OCI-LY3 (cell line): ENCODE measurements around the gene ASTN2.

ENCODE experiments used
- H2AFZ ChIP-seq: fragments of 200-600, 300-600 bp; shearing (Covaris generic); 2 replicates; pipeline ENCODE4 v1.6.0; 2014; ENCODE audit warnings: antibody characterized with exemption, low read depth, low read length
- H3K27ac ChIP-seq: fragments of 200-600, 300-600 bp; sonication (generic); 2 replicates; pipeline ENCODE4 v1.5.1; 2014; ENCODE audit warnings: mild to moderate bottlenecking, low read length, moderate library complexity, mixed read lengths
- H3K27me3 ChIP-seq: fragments of 200-600, 300-600 bp; sonication (generic); 2 replicates; pipeline ENCODE4 v1.6.1; 2014; ENCODE audit warnings: low read depth, low read length, mixed read lengths
- H3K36me3 ChIP-seq: fragments of 200-600, 300-600 bp; sonication (generic); replicated peaks from 2 replicates; pipeline ENCODE3; 2014; ENCODE audit warnings: low read depth, low read length, mixed read lengths
- H3K4me1 ChIP-seq: fragments of 300-600, 200-600 bp; sonication (generic); 2 replicates; pipeline ENCODE4 v1.6.1; 2014; ENCODE audit warnings: low read length, mixed read lengths
- H3K4me2 ChIP-seq: fragments of 200-600, 300-600 bp; sonication (generic); 2 replicates; pipeline ENCODE4 v1.6.1; 2014; ENCODE audit warnings: low read length, mixed read lengths
- H3K4me3 ChIP-seq: fragments of 300-600, 200-600 bp; sonication (generic); 2 replicates; pipeline ENCODE4 v1.5.1; 2014; ENCODE audit warnings: antibody characterized with exemption, mild to moderate bottlenecking, low read length, moderate library complexity
- H3K79me2 ChIP-seq: fragments of 300-600, 200-600 bp; shearing (Covaris generic); 2 replicates; pipeline ENCODE4 v1.6.1; 2014; ENCODE audit warnings: mild to moderate bottlenecking, low read length, mixed read lengths
- H3K9ac ChIP-seq: fragments of 300-600, 200-600 bp; shearing (Covaris generic); 2 replicates; pipeline ENCODE4 v1.6.0; 2014; ENCODE audit warnings: mild to moderate bottlenecking, low read length, moderate library complexity
- H3K9me3 ChIP-seq: fragments of 200-600, 300-600 bp; shearing (Covaris generic); 2 replicates; pipeline ENCODE4 v1.6.1; 2014; ENCODE audit warnings: low read length, mixed read lengths; ENCODE audit not compliant: insufficient read depth
- H4K20me1 ChIP-seq: fragments of 200-600, 300-600 bp; sonication (generic); 2 replicates; pipeline ENCODE4 v1.6.1; 2016; ENCODE audit warnings: low read length, mixed read lengths; ENCODE audit not compliant: insufficient read depth
- EZH2phosphoT487 ChIP-seq: fragments of 200-600 bp; shearing (Covaris generic); IDR thresholded peaks from 2 replicates; pipeline ENCODE4 v1.6.1; 2018; ENCODE audit warnings: antibody characterized with exemption, mixed run types, low read depth
- TF ChIP-seq, protein P1 (sequence below): fragments of 200-600, 300-600 bp; sonication (generic); IDR thresholded peaks from 2 replicates; pipeline ENCODE4 v1.5.1; 2014; ENCODE audit warnings: antibody characterized with exemption, low read length, low read depth

Gene ASTN2

DNA sequence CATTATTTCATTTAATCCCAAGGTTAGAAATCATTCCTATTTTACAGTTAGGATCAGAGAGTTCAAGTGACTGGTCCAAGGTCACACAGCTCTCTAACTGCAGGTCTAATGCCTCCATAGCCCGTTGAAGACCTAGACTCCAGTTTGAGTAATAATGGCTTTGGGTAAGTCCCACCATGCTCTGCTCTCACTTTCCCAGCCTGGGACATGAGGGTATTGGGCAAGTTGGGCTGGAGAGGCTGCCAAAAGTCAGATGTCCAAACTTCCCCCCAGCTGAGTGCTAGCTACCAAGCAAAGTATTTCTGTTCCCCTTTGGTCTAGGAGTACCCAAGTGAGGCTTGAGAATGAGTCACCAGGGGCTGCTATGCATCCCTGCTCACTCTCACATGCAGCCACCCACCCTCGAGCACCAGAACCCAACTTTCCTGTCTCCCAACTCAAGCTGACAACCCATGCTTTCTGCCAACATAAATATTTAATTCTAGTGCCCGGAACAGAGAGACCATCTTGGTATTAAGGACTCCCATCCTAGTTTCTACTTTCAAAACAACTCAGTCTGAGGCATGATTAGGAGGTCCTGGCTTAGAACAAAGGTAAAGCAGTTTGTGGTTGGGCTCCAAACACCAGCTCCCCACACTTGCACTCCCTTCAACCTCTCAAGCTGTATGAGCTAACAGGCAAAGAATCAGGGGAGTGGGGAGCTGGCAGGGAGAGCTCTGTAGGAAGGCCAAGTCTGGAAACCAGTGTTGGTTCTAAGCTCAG lies 964.3 kb downstream of the ASTN2 start:
- TF ChIP-seq, protein P1, sequence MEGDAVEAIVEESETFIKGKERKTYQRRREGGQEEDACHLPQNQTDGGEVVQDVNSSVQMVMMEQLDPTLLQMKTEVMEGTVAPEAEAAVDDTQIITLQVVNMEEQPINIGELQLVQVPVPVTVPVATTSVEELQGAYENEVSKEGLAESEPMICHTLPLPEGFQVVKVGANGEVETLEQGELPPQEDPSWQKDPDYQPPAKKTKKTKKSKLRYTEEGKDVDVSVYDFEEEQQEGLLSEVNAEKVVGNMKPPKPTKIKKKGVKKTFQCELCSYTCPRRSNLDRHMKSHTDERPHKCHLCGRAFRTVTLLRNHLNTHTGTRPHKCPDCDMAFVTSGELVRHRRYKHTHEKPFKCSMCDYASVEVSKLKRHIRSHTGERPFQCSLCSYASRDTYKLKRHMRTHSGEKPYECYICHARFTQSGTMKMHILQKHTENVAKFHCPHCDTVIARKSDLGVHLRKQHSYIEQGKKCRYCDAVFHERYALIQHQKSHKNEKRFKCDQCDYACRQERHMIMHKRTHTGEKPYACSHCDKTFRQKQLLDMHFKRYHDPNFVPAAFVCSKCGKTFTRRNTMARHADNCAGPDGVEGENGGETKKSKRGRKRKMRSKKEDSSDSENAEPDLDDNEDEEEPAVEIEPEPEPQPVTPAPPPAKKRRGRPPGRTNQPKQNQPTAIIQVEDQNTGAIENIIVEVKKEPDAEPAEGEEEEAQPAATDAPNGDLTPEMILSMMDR: no peak
- TF ChIP-seq EZH2phosphoT487: no peak
- Histone ChIP-seq H3K4me2 (peak overlapping the region; percentile 47), H3K79me2 (no peaks in the 10 kb centered on the region), H3K36me3 (no peaks in the 10 kb centered on the region), H3K9me3 (no peaks in the 10 kb centered on the region), H4K20me1 (0 out of 2 replicates have a peak, but pooled peaks cover 4% of the 10 kb centered on the region), H3K9ac (no peak overlapping the region), H3K4me1 (peaks cover 15% of the 10 kb centered on the region), H3K27ac (peak overlapping the region; percentile 41; the same call in 1 of the 2 replicates), H2AFZ (no peak overlapping the region), H3K4me3 (no peak overlapping the region; the same call in 1 of the 2 replicates), H3K27me3 (no peaks in the 10 kb centered on the region)

DNA sequence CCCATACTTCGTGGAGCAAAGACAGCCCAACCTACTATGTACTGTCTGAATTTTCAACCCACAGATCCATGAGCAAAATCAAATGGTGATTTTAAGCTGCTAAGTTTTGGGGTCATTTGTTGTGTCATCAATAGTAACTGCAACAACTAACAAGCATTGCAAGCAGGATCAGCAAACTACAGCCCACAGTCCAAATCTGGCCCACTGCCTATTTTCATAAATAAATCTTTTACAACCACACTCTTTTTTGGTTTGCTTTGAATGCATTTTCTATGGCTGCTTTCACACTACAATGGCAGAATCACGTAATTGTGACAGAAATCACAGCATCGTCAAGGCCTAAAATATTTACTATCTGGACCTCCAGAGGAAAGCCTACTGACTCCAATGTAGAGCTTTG lies 964.9 kb downstream of the ASTN2 start:
- Histone ChIP-seq H3K27ac (peak overlapping the region; percentile 19; the same call in 1 of the 2 replicates), H3K9me3 (no peaks in the 10 kb centered on the region), H3K9ac (no peak overlapping the region), H3K27me3 (no peaks in the 10 kb centered on the region), H3K79me2 (no peaks in the 10 kb centered on the region), H3K4me1 (peaks cover 19% of the 10 kb centered on the region), H2AFZ (no peak overlapping the region), H4K20me1 (0 out of 2 replicates have a peak, but pooled peaks cover 4% of the 10 kb centered on the region), H3K4me3 (no peak overlapping the region; the same call in 1 of the 2 replicates), H3K36me3 (no peaks in the 10 kb centered on the region), H3K4me2 (peak overlapping the region; percentile 47)
- no peak for TF ChIP-seq EZH2phosphoT487
- TF ChIP-seq, protein P1: no peak

DNA sequence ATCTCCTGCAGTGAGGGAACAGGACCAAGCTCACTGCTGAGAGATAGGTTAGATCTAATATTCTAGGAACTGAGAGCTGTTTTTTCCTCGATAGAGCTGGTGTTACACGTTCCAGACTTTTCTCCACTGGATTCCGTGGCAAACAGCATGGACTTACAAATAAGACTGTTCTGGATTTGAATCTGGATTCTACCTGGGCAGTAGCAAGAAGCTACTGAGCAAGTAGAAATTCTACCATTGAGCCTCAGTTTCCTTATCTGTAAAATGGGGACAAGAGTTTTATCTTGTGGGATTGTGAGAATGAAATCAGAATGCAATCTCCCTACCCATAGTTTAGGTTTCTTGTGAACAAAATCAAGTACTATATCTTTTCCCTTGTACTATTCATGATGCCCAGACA lies 966.4 kb downstream of the ASTN2 start:
- Histone ChIP-seq H3K27ac (no peak overlapping the region), H3K9me3 (no peaks in the 10 kb centered on the region), H2AFZ (no peak overlapping the region), H4K20me1 (0 out of 2 replicates have a peak, but pooled peaks cover 4% of the 10 kb centered on the region), H3K4me1 (peaks cover 24% of the 10 kb centered on the region), H3K9ac (no peak overlapping the region), H3K4me3 (no peak overlapping the region), H3K79me2 (no peaks in the 10 kb centered on the region), H3K4me2 (no peak overlapping the region), H3K36me3 (no peaks in the 10 kb centered on the region), H3K27me3 (no peaks in the 10 kb centered on the region)
- TF ChIP-seq, protein P1: no peak
- no peak for TF ChIP-seq EZH2phosphoT487

DNA sequence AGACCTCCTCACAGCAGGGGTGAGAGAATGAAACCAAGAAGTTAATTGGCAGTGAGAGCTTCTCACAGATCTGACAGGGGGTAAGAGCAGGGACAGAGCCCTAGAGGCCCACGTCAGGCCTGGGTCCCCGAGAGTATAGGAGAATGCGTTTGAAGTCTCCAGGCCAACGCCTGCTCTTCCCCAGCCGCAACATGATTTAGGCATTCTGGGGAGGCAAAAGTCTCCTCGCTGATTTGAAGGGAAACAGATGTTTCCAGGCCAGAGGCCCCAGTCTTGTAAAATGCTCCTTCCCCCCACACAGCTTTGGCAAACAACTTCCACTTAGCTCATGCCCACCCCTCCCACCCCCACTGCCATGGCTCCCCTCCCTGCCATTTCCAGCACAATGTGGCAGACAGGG lies 966.9 kb downstream of the ASTN2 start:
- Histone ChIP-seq H3K4me2 (no peak overlapping the region), H3K9me3 (no peaks in the 10 kb centered on the region), H3K27me3 (no peaks in the 10 kb centered on the region), H3K27ac (no peak overlapping the region), H2AFZ (no peak overlapping the region), H4K20me1 (0 out of 2 replicates have a peak, but pooled peaks cover 4% of the 10 kb centered on the region), H3K79me2 (no peaks in the 10 kb centered on the region), H3K4me1 (peaks cover 24% of the 10 kb centered on the region), H3K9ac (no peak overlapping the region), H3K36me3 (no peaks in the 10 kb centered on the region), H3K4me3 (no peak overlapping the region)
- TF ChIP-seq, protein P1: no peak
- TF ChIP-seq EZH2phosphoT487: no peak
